Thoracic aorta (tissue), 2 donors: ENCODE data around the gene SNRNP70. TPM values are rescaled to one million over a fixed set of nuclear protein-coding genes. Genes with fewer than 3 reads are reported as not detected.
"Not testable (repeated sequence)": the region's sequence is repeated elsewhere in the genome, so short reads cannot be mapped to it uniquely, and the experiment has no call there.

ENCODE experiments used
- ATAC-seq: fragments of 150-250 bp; one replicate; pipeline ENCODE4 v1.8.0; 2017; ENCODE audit warnings: low read depth; ENCODE audit not compliant: insufficient number of reproducible peaks, low FRiP score
- DNase-seq: peaks from one replicate; pipeline ENCODE4 v3.0.0-alpha.2; 2020; ENCODE audit warnings: low spot score
- H3K27ac ChIP-seq, 2 donors: fragments of 200-600 bp; sonication (generic); 1 replicate in 1 of 2; 2 replicates in 1 of 2; pipeline ENCODE4 v1.5.1; 2016; ENCODE audit warnings: mild to moderate bottlenecking in 2 of 2, moderate library complexity in 2 of 2
- H3K27me3 ChIP-seq: fragments of 200-600 bp; sonication (generic); replicated peaks from 2 replicates; pipeline ENCODE4 v1.6.0; 2016; ENCODE audit warnings: mild to moderate bottlenecking; ENCODE audit not compliant: insufficient read depth
- H3K36me3 ChIP-seq: fragments of 200-600 bp; sonication (generic); one replicate; pipeline ENCODE4 v1.5.1; 2016
- H3K4me1 ChIP-seq, 2 donors: fragments of 200-600 bp; sonication (generic); 1 replicate in 1 of 2; 2 replicates in 1 of 2; pipeline versions ENCODE4 v1.5.1 to v1.6.0; 2016; ENCODE audit warnings: low read depth in 2 of 2, mild to moderate bottlenecking in 1 of 2; ENCODE audit not compliant: control insufficient read depth in 1 of 2
- H3K4me3 ChIP-seq: fragments of 200-600 bp; sonication (generic); 2 replicates; pipeline ENCODE4 v1.5.1; 2016; ENCODE audit warnings: mild to moderate bottlenecking
- H3K9me3 ChIP-seq: fragments of 200-600 bp; sonication (generic); 2 replicates; pipeline ENCODE4 v1.5.1; 2016
- CTCF ChIP-seq: fragments of 200-600 bp; sonication (generic); IDR thresholded peaks from one replicate; pipeline ENCODE4 v1.5.1; 2019; ENCODE audit warnings: antibody characterized with exemption
- total RNA-seq, 2 donors: library from RNA; depleted of rRNA; stranded (reverse); fragments of >200 nt; gene quantifications; one replicate each; pipeline versions ENCODE4 v1.1.0 to v1.2.3, GENCODE V29; 2016

The SNRNP70 gene
- total RNA-seq, 2 donors from 2014 or later: 339 to 438 TPM

- Histone ChIP-seq H3K4me3 (no peak overlapping the region), H3K4me1 (peaks cover 6 to 13% of the 10 kb centered on the region in 2 donors), H3K27ac (no peak overlapping the region), H3K27me3 (no peaks in the 10 kb centered on the region), H3K9me3 (no peaks in the 10 kb centered on the region), H3K36me3 (no peaks in the 10 kb centered on the region)
- DNase-seq (no peak), ATAC-seq (no peak)
- TF ChIP-seq CTCF: no peak
Measured at GRCh38 chr19:49126575-49126974, 41.3 kb downstream of the SNRNP70 start.

GRCh38 chr19:49127225-49127624, 42.0 kb downstream of the SNRNP70 start:
- peak overlapping the region; percentile 60 for H3K4me3 ChIP-seq
- not testable (repeated sequence) for ATAC-seq, H3K27me3 ChIP-seq, H3K9me3 ChIP-seq, DNase-seq, H3K36me3 ChIP-seq
- H3K27ac ChIP-seq: peak overlapping the region in 1 of 2 donors; percentile 13
- H3K4me1 ChIP-seq: peaks cover 6 to 13% of the 10 kb centered on the region in 2 donors

GRCh38 chr19:49127674-49128544, 42.7 kb downstream of the SNRNP70 start:
- H3K4me1 ChIP-seq: peaks cover 6 to 13% of the 10 kb centered on the region in 2 donors
- peak overlapping the region; percentile 60 for H3K4me3 ChIP-seq
- TF ChIP-seq CTCF: no peak
- no peaks in the 10 kb centered on the region for H3K36me3 ChIP-seq
- DNase-seq (peak; percentile 83), ATAC-seq (peak; percentile 92)
- H3K27ac ChIP-seq: peak overlapping the region in 1 of 2 donors; percentile 13
- H3K9me3 ChIP-seq: no peaks in the 10 kb centered on the region
- no peaks in the 10 kb centered on the region for H3K27me3 ChIP-seq

GRCh38 chr19:49128545-49129237, 43.4 kb downstream of the SNRNP70 start:
- H3K27ac ChIP-seq: no peak overlapping the region
- TF ChIP-seq CTCF: no peak
- no peak for ATAC-seq

GRCh38 chr19:49129238-49129583, 44.0 kb downstream of the SNRNP70 start:
- no peak for TF ChIP-seq CTCF
- ATAC-seq (no peak), DNase-seq (no peak)
- Histone ChIP-seq H3K9me3 (no peaks in the 10 kb centered on the region), H3K4me3 (no peak overlapping the region), H3K36me3 (no peaks in the 10 kb centered on the region), H3K4me1 (peaks cover 6 to 24% of the 10 kb centered on the region in 2 donors), H3K27me3 (no peaks in the 10 kb centered on the region), H3K27ac (no peak overlapping the region)

More at GRCh38 chr19:49128545-49129237, 43.4 kb downstream of the SNRNP70 start:
- Histone ChIP-seq H3K4me3 (peak overlapping the region; percentile 60), H3K4me1 (peaks cover 6 to 19% of the 10 kb centered on the region in 2 donors), H3K36me3 (no peaks in the 10 kb centered on the region), H3K9me3 (no peaks in the 10 kb centered on the region), H3K27me3 (no peaks in the 10 kb centered on the region)
- DNase-seq: no peak
